ENCODE data around the gene STK32C.
"Not testable (repeated sequence)": the region's sequence is repeated elsewhere in the genome, so short reads cannot be mapped to it uniquely, and the experiment has no call there.

STK32C gene

GRCh38 chr10:132267916-132268315, 39.8 kb downstream of the STK32C start:
- not testable (repeated sequence) for DNase-seq (ENCODE audit: low read depth in 2 of 2)

GRCh38 chr10:132266594-132267161, 41.1 kb downstream of the STK32C start:
- no peak for DNase-seq (ENCODE audit: low read depth in 2 of 2)

GRCh38 chr10:132265890-132266496, 41.8 kb downstream of the STK32C start:
- DNase-seq (ENCODE audit: low read depth in 2 of 2): no peak

DNA sequence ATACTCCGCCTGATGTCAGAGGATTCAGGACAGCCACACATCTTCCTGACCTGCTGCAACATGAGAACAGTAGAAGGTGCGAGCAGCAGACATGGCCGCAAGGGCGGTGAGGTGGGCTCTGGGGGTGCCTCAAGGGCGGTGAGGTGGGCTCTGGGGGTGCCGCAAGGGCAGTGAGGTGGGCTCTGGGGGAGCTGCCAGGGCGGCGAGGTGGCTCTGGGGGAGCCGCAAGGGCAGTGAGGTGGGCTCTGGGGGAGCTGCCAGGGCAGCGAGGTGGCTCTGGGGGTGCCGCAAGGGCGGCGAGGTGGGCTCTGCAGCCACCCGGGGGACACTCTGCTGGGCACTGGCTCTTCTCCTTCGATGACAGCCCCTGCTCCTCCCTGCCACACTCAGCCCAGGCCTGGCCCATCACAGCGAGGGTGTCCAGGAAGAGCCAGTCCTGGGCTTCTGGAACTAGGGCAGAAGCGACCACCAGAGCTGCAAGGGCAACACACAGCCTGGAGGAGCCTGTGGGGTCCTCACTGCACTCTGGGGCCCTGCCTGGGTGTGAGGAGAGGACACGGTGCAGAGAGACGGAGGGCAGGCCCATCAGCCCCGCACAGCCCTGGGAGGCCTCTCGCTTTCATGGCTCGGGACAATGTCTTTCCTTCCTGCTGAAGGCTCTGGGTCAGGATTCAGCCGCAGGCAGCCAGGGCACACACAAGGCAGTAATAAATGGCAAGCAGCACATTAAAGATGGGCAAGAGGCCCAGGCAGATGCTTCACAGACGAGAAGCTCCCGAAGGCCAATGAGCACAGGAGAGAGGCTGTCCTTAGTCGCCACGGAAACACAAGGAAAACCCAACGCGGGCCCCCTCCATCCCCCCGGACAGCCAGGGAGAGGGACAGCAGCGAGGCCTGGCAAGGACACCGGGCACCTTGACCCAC, 42.5 kb downstream of the STK32C start:
- no peak for DNase-seq (ENCODE audit: low read depth in 2 of 2)

DNA sequence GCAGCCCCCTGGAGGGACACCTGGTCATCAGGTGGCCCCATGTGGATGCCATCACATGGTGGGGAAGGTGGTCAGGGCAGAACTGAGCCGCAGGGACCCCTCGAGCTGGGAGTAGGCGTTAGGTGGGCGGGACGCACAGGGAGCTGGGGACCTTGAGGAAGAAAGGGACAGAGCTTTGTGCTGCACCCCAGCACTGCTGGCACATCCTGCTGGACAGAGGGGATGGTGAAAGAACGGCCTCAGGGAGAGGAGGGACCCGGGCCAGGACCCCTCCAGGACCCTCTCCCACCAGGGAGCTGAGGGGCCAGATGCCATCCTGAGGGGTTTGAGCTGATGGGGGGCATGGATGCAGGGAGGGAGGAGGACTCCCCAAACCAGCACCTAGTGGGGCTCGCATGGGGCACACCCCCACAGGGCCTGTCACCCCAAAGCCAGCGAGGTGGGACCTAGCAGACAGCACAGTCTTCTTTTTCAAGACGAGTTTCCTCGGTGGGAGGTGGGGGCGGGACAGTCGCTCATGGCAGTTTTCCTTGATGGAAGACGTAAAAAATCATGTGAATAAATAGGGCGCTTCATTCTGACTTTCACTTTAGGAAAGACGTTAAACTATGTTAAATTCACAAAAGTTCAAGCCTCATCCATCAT, 43.3 kb downstream of the STK32C start:
- no peak for DNase-seq (ENCODE audit: low read depth in 2 of 2)

DNA sequence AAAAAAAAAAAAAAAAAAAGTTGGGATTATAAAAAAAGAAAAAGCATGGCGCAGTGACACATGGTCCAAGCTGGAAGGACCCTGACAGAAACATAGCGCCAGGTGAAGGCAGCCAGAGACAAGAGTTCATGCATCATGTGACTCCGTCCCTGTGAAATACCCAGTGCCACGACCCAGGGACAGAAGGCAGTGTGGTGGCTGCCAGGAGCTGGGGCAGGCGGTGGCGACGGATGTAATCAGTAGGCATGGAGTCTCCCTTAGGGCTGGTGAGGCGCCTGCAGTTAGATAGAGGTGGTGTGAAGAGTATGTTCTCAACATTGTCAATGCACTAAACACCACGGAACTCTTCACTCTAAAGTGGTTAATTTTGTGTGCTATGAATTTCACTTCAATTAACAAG, 43.9 kb downstream of the STK32C start:
- DNase-seq (ENCODE audit: low read depth in 2 of 2): no peak

DNA sequence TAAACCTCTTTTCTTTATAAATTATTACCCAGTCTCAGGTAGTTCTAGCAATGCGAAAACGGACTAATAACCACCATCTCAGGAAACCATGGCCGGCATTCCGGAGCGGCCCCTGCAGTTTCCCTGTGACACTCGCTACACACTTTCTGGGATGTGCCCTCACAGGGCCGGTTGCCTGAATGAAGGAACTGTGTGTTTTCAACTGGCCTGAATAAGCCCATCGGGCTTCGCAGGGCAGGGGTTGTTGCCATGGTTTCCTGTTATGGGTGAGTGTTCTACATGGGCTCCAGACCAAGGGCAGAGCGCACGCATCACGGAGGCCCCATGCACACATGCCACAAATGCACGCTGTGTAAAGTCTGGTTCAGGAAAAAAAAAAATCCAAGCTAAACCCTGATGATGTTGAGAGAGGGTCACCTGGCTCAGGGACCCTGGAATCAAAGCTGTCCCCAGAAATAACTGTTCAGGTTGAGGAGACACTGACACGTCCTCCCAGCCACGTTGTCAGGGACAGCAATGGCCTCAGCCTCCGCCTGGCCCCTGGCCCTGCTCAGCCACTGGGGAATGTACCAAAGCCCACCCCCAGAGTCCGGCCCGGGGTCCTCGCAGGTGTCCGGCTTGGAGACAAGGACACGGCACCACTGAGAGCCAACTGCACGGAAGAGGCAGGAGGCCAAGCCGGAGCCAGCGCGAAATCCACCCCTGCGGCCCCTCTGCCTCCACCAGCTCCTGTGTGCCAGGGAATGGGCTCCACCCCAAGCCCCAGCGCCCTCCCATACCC, 47.9 kb downstream of the STK32C start:
- DNase-seq (ENCODE audit: low read depth in 2 of 2): no peak

- no peak for DNase-seq (ENCODE audit: low read depth in 2 of 2)
Measured at GRCh38 chr10:132258423-132258822, 49.3 kb downstream of the STK32C start.

- DNase-seq (ENCODE audit: low read depth in 2 of 2): no peak
Measured at GRCh38 chr10:132257907-132258306, 49.8 kb downstream of the STK32C start.

DNA sequence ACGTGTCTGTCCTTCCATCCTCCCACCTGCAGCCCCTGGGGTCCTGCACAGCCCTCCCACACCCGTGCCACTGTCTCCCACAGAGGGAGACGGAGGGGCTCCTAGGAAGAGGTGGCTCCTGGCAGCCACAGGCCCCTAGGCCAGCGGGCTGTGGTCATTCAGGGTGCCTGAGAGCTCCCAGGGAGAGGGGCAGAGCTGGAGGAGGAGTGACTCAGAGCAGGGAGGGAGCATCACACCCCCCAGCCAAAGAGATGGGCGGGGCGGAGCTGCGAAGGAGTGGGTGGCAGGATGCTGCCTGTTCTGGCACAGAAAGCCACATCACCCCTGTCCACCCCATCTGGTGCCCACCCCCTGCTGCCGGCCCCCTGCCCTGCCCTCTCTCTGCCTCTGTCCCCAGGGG, 50.5 kb downstream of the STK32C start:
- peak; percentile 45 to 47 for DNase-seq (ENCODE audit: low read depth in 2 of 2)

GRCh38 chr10:132256866-132257265, 50.9 kb downstream of the STK32C start:
- DNase-seq (ENCODE audit: low read depth in 2 of 2): no peak

GRCh38 chr10:132255489-132256344, 52.0 kb downstream of the STK32C start:
- DNase-seq (ENCODE audit: low read depth in 2 of 2): no peak

DNA sequence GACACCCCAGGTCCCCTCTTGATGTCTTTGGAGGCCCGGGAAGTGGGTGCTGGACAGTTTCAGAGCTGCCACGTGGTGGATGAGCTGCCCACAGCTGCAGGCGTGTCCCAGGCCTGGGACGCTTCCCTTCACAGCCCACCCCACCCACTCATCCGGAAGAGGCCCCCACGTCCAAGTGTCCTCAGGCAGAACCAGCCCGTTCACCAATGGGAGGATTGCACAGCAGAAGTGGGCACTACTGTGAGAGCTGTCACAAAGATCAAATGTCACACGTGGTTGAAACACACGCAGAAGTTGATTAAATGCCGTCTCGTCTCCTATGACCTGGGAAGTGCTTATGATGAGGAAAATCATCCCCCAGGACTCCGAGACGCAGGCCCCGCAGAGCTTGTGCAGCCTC, 52.9 kb downstream of the STK32C start:
- no peak for DNase-seq (ENCODE audit: low read depth in 2 of 2)

DNA sequence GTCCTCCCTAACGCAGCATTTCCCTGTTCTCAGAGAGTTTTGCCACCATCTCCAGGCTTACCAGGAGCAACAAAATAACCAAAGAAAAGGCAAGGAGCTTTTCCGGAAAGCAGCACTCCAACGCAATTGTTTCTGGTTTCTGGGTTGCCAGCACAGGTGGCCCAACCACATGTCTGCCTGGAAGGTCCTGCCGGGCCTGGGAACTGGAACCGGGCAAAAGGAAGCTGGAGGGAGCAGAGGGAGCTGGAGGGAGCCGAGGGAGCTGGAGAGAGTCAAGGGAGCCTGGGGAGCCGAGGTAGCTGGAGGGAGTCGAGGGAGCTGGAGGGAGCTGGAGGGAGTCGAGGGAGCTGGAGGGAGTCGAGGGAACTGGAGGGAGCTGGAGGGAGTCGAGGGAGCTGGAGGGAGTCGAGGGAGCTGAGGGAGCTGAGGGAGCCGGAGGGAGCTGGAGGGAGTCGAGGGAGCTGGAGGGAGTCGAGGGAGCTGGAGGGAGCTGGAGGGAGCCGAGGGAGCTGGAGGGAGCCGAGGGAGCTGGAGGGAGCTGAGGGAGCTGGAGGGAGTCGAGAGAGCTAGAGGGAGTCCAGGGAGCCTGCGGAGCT, 54.6 kb downstream of the STK32C start:
- no peak for DNase-seq (ENCODE audit: low read depth in 2 of 2)

DNA sequence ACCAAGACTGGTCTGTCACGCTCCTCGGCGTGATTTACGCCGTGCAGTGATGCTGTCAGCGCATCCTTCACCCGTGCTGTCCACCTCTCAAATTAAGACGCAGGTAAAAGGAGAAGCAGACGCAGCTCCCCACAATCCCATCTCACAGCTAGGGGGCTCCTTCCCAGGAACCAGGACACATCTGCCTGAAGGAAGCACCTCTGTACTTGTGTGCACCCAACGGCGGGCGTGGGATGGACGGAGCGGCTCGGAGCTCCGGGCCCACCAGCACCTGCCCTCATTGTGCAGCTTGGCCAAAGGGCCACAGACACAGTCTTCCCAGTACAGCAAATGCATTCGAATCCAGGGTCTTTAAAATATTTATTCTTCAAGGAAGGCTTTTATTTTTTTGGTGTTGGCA, 55.3 kb downstream of the STK32C start:
- DNase-seq (ENCODE audit: low read depth in 2 of 2): no peak

DNA sequence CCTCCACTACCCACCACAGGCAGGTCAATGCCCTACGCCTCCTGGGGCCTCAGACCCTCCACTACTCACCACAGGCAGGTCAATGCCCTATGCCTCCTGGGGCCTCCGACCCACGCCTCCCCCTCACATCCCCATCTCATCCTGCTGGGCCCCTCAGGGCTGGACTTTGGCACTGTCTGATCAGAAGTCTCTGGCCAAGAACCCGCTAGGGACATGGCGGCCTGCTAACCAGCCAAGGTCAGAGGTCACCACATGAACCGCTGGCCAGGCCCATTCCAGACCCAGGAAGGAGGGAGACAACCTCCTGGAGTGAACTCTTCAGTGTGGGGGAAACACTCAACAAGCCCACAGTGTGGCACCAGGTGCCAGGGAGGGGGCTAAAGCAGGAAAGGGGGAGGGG, 55.8 kb downstream of the STK32C start:
- DNase-seq (ENCODE audit: low read depth in 2 of 2): no peak

- DNase-seq (ENCODE audit: low read depth in 2 of 2): no peak
Measured at GRCh38 chr10:132250481-132251475, 57.0 kb downstream of the STK32C start.

- DNase-seq (ENCODE audit: low read depth in 2 of 2): no peak
Measured at GRCh38 chr10:132249824-132250375, 57.9 kb downstream of the STK32C start.

Measured in stimulated activated CD8-positive, alpha-beta memory T cell treated with anti-CD3 and anti-CD28 coated beads, Interleukin-15, amount 100 ng/mL, for 48 hours (primary cell).